Parathyroid adenoma (tissue), 2 donors: ENCODE data around the gene NRXN3.

Experiments
- H2AFZ ChIP-seq: fragments of 300-600 bp; sonication (generic); one replicate; pipeline ENCODE4 v1.7.0; 2017; ENCODE audit warnings: antibody characterized with exemption, mild to moderate bottlenecking
- H3K27ac ChIP-seq: fragments of 300-600 bp; sonication (generic); one replicate; pipeline ENCODE4 v1.7.0; 2017
- H3K27me3 ChIP-seq: fragments of 300-600 bp; sonication (generic); one replicate; pipeline ENCODE4 v1.7.0; 2017; ENCODE audit warnings: low read length; ENCODE audit not compliant: control insufficient read depth, insufficient read depth
- H3K36me3 ChIP-seq: fragments of 300-600 bp; sonication (generic); one replicate; pipeline ENCODE4 v1.7.0; 2017; ENCODE audit warnings: low read length; ENCODE audit not compliant: control insufficient read depth, insufficient read depth
- H3K4me1 ChIP-seq: fragments of 300-600 bp; sonication (generic); one replicate; pipeline ENCODE4 v1.7.0; 2017; ENCODE audit warnings: control low read depth
- H3K4me2 ChIP-seq: fragments of 300-600 bp; sonication (generic); one replicate; pipeline ENCODE4 v1.7.0; 2017; ENCODE audit warnings: low read length
- H3K4me3 ChIP-seq: fragments of 300-600 bp; sonication (generic); one replicate; pipeline ENCODE4 v1.7.0; 2017; ENCODE audit warnings: low read depth, low read length
- H3K79me2 ChIP-seq: fragments of 300-600 bp; sonication (generic); one replicate; pipeline ENCODE4 v1.7.0; 2017; ENCODE audit warnings: control low read depth
- H3K9ac ChIP-seq: fragments of 300-600 bp; sonication (generic); one replicate; pipeline ENCODE4 v1.7.0; 2017; ENCODE audit warnings: mild to moderate bottlenecking
- H3K9me3 ChIP-seq: fragments of 300-600 bp; sonication (generic); one replicate; pipeline ENCODE4 v1.7.0; 2017; ENCODE audit warnings: low read length; ENCODE audit not compliant: control insufficient read depth
- CTCF ChIP-seq: fragments of 300-600 bp; sonication (generic); IDR thresholded peaks from one replicate; pipeline ENCODE4 v1.7.0; 2017; ENCODE audit warnings: antibody characterized with exemption, mild to moderate bottlenecking
- donor health status: primary hyperparathyroidism.

NRXN3 gene

GRCh38 chr14:79802093-79802492 lies 1631.9 kb downstream of the NRXN3 start:
- H3K79me2 ChIP-seq, result no peaks in the 10 kb centered on the region
- TF ChIP-seq CTCF, result no peak
- H3K4me3 ChIP-seq, result no peak overlapping the region
- H3K27me3 ChIP-seq, result no peaks in the 10 kb centered on the region
- H3K27ac ChIP-seq, result no peak overlapping the region
- H3K9ac ChIP-seq, result no peak overlapping the region
- no peaks in the 10 kb centered on the region for H3K36me3 ChIP-seq
- H3K4me2 ChIP-seq, result no peak overlapping the region
- H3K9me3 ChIP-seq, result no peaks in the 10 kb centered on the region
- no peak overlapping the region for H2AFZ ChIP-seq
- H3K4me1 ChIP-seq, result peaks cover 4% of the 10 kb centered on the region

GRCh38 chr14:79805636-79806035 lies 1635.5 kb downstream of the NRXN3 start:
- no peaks in the 10 kb centered on the region for H3K9me3 ChIP-seq
- no peaks in the 10 kb centered on the region for H3K36me3 ChIP-seq
- H3K79me2 ChIP-seq, result no peaks in the 10 kb centered on the region
- H3K4me2 ChIP-seq, result no peak overlapping the region
- TF ChIP-seq CTCF, result no peak
- H3K27ac ChIP-seq, result no peak overlapping the region
- H3K9ac ChIP-seq, result no peak overlapping the region
- no peak overlapping the region for H2AFZ ChIP-seq
- peaks cover 4% of the 10 kb centered on the region for H3K4me1 ChIP-seq
- no peaks in the 10 kb centered on the region for H3K27me3 ChIP-seq
- H3K4me3 ChIP-seq, result no peak overlapping the region

GRCh38 chr14:79809849-79810612 lies 1639.9 kb downstream of the NRXN3 start:
- peak; percentile 23 for TF ChIP-seq CTCF
- H3K27me3 ChIP-seq, result no peaks in the 10 kb centered on the region

GRCh38 chr14:79820866-79821535 lies 1650.8 kb downstream of the NRXN3 start:
- no peaks in the 10 kb centered on the region for H3K79me2 ChIP-seq
- no peaks in the 10 kb centered on the region for H3K36me3 ChIP-seq
- H3K4me3 ChIP-seq, result no peak overlapping the region
- no peaks in the 10 kb centered on the region for H3K27me3 ChIP-seq
- H2AFZ ChIP-seq, result no peak overlapping the region
- H3K27ac ChIP-seq, result no peak overlapping the region
- H3K9me3 ChIP-seq, result no peaks in the 10 kb centered on the region
- no peak overlapping the region for H3K4me2 ChIP-seq
- no peak for TF ChIP-seq CTCF
- H3K9ac ChIP-seq, result no peak overlapping the region
- H3K4me1 ChIP-seq, result no peaks in the 10 kb centered on the region

More at GRCh38 chr14:79809849-79810612, 1639.9 kb downstream of the NRXN3 start:
- Histone ChIP-seq H3K9ac (no peak overlapping the region), H3K36me3 (no peaks in the 10 kb centered on the region), H3K79me2 (no peaks in the 10 kb centered on the region), H3K9me3 (no peaks in the 10 kb centered on the region), H3K4me3 (no peak overlapping the region), H3K27ac (no peak overlapping the region), H2AFZ (no peak overlapping the region), H3K4me1 (no peaks in the 10 kb centered on the region), H3K4me2 (no peak overlapping the region)
